ENCODE results near the gene ADGRF3.
"Not testable (repeated sequence)": the region's sequence is repeated elsewhere in the genome, so short reads cannot be mapped to it uniquely, and the experiment has no call there.

Gene ADGRF3

DNA sequence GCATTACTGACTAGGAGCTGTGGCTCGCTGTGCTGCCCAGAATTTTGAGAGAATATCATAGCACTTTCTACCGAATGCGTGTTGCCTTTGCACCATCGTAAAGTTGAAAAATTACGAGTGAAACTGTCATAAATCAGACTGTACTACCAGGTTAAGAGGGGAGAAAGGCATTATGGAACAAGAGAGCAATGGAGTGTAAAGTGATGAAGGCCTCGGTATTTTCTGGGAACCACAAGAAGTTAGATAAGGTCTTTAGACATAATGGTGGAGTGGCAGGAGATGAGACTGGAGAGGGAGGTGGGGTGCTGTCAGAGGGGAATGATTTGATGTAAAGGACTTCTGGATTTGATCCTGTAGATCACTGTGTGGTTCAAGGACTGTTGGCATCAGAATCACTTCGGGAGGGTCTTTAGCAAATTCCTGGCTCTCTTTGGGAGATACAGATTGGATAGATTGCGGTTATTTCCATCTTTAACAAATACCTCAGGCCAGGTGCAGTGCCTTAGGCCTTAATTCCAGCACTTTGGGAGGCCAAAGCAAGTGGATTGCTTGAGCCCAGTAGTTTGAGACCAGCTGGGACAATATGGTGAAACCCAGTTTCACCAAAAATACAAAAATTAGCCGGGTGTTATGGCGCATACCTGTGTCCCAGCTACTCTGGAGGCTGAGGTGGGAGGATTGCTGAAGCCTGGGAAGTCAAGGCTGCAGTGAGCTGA lies 4.9 kb upstream of the ADGRF3 start:
- no peak for DNase-seq

DNA sequence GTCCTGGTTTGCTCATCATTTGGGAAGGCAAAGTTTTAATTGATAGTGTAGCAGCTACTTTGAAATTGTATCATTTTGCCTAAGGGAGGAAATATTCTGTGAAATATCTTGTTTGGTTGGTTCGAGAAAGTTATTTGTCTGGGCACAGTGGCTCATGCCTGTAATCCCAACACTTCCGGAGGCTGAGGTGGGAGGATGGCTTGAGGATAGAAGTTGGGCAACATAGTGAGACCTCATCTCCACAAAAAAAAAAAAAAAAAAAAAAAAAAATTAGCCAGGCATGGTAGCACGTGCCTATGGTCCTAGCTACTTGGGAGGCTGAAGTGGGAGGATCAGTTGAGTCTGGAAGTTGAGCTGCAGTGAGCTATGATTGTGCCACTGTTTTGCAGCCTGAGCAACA lies 3.1 kb upstream of the ADGRF3 start:
- DNase-seq, result no peak

DNA sequence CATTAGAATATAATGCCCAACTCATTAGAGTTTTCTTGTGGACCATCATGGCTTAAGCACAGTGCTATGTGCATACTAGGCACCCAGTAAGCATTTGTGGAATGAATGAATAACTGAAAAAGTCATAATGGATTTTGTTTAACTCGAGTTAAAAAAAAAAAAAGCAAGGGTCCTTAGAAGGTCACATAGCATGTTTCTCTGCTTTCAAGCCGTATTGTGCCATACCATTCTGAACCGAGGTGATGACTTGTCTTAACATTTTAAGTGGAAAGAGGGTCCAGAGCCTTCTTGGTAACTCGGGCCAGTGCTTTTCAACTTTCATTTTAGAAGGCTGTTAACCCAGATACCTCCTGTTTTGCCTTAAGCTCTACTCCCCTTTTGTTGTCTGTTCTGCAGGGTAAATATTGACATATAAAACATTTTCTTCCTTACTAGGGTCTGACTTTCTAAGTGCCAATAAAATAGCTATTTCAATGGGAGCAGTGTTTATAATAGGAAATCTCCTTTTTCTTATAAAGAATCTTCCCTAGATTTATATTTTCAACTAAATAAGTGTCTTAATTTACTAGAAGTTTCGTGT lies 787 bp upstream of the ADGRF3 start:
- no peak for DNase-seq

DNA sequence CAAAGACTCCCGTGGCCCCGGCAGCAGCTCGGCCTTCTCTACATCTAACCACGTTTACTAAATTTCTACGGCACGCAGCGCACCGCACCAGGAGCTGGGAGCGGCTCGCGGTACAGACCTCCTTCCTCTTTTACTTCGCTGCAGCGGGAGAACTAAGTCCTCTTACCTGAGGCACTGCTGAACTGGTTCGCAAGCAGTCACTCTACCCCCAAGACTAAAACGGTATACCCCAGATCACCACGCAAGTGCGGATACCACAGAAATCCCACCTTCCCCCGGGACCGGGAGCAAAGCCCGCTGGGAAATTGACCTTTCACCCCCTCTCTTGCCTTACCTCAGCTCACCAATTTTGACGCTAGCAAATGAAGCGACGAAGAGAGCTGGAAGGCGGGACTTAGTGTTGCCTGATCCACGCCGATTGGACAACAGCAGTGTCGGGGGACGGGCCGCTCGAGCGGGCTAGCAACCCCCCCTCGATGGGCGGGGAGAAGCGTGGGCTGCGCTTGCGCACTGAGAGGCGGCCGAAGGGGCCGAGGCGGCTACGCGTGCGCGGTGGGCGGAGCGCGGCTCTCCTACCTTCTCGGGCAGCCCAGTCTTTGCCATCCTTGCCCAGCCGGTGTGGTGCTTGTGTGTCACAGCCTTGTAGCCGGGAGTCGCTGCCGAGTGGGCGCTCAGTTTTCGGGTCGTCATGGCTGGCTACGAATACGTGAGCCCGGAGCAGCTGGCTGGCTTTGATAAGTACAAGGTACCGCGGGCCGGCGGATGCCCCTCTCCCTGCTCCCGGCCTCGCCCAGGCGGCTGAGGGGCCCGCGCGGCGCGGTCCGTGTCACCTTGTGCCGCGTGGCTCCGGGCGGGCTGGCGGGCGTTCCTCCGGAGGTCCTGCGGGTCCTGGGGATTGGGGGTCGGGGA lies 790 bp downstream of the ADGRF3 start, which contains the start of gene SELENOI:
Gene SELENOI (plus strand): TSS at position 599 of the 909 bp plus-strand sequence. CDS start 90 bp downstream, at position 689.
- peak; percentile 98 to 99 (median 99) for DNase-seq

DNA sequence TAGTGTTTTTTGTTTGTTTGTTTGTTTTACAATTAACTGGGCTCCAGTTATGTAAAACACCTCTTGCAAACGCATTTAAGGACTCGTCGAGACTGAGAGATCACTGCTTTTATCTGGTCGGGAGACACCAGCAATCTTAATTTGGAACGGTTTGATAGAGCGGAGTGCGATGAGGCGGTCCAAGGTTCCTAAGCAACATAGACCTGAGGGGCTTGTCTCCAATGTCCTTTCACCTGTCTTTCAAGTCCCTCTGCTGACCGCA lies 1.4 kb downstream of the ADGRF3 start:
- no peak for DNase-seq

DNA sequence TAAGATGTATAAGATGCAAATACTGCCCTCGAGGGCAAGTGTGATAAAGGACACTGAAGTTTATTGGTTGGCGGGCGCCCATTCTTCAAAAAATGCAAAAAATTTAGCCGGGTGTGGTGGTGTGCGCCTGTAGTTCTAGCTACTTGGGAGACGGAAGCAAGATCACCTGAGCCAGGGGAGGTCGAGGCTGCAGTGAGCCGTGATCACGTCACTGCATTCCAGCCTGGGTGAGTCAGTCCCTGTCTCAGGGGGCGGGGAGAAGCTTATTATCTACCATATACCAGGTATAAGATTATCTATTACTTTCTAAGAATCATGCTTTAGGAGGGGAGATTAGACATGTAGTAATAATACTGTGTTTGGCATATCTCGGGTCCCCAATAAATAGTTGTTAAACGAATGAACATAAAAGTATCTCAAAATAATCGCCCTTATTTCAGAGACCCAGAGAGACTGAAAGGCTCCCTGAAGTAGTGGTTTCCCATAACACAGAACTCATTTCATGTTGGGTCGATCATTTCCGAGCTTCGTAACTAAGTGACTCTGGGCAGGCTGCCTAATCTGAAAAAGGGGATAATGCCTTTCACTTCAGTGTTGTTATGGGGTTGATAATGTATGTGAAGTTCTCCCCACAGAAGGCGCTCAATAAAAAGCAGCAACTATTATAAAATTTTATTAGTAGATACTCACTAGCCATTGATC lies 1.9 kb downstream of the ADGRF3 start:
- peak in 1 of 6 experiments; percentile 23 for DNase-seq

DNA sequence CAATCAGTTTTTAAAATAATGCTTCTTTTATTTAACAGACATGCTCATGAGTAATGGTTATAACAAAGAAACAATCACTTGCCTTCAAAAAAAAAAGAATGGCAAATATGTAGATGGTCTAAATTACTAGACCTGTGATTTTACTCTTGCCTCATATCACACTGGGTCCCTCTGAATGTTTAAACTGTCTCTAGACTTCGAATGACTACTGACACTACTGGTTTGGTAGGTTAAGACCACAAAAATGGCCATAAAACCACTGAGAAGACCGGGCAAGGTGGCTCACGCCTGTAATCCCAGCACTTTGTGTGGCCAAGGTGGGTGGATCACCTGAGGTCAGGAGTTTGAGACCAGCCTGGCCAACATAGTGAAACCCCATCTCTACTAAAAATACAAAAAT lies 5.8 kb downstream of the ADGRF3 start:
- DNase-seq, result no peak

DNA sequence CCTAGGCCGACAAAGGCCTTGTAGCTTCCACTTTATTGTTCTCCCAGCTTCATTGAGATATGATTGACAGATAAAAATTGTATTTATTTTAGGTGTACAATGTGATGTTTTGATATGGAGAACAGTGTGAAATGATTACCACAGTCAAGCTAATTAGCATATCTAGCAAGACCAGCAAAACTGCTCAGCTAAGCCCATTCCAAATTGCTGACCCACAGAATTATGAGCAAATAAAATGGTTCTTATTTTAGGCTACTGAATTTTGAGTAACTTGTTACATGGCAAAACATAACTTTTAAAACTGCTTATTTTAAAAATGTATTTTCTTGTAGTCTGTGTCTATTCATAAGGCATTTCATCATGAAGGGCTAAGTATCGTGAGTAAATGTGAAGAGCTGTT lies 9.3 kb downstream of the ADGRF3 start:
- no peak for DNase-seq

DNA sequence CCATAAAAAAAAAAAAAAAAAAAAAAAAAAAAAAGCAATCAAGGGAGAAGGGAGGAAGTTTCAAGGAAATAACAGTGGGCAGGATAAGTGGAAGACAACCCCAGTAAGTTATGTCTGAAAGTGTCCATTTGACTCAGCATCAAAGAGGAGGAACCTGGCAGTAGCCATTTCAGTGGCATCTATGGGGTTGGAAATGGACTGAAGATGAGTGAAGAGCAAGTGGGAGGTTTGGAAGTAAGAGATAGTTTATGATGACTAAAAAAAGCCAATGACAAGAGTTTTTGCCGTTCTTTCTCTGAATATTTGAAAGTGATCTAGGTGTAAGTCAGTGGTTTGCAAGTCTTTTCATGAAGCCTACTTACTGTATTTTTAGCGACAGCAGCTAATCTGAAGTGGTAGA lies 9.9 kb downstream of the ADGRF3 start:
- no peak for DNase-seq

DNA sequence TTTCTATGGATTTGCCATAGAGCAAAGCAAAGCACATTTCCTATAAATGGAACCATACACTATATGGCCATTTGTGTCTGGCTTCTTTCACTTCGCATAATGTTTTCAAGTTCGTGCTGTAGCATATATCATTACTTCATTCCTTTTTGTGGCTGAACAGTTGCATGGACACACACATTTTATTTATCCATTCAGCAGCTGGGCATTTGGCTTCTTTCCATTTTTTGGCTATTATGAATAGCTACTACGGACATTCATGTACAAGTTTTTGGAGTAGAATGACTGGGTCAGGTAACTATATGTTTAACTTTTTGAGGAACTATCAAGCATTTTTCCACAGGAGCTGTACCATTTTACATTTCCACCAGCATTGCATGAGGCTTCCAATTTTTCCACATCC lies 11.4 kb downstream of the ADGRF3 start:
- DNase-seq, result no peak

DNA sequence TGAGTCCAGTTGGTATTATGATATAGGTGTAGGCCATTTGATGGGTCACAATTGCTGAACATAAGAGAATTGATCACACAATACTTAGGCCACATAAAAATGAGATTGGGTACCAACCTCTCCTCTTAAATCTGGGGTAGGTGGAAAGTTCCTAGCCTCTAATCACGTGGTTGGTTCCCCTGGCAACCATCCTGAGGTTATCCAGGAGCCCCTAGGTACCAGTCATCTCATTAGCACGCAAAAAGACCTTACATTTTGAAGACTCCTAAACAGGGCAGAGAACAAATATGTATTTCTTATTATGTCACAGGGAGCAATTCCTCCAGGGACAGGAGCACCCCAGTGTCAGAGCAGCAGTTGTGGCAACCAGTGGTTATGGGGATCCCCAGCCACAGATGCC lies 13.3 kb downstream of the ADGRF3 start:
- DNase-seq, result no peak

DNA sequence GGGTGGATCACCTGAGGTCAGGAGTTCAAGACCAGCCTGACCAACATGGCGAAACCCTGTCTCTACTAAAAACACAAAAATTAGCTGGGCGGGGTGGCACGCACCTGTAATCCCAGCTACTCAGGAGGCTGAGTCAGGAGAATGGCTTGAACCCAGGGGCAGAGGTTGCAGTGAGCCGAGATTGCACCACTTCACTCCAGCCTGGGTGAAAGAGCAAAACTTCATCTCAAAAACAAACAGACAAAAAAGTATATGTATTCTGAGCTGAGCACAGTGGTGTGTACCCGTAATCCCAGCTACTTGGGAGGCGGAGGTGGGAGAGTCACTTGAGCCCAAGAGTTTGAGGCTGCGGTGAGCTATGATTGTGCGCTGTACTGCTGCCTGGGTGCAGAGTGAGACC lies 15.3 kb downstream of the ADGRF3 start:
- DNase-seq, result not testable (repeated sequence)

DNA sequence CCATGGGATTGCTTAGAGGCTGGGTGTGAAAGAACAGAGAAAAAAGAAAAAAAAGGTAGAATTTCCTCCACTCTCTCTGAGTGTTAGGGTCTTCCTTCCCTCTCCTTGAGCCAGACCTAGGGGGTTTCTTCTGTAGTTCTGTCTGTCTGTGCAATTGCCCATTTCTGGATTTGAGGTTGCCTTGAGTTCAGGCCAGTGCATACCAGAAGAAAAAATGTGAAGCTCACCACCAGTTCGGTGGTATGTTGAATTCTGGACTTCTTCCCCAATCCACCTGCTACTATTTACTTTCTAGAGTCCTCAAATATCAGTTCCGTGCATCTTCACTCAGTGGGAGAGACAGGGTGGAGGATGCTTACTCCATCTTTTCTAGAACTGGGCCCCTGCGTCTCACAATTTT lies 16.0 kb downstream of the ADGRF3 start:
- DNase-seq, result no peak

DNA sequence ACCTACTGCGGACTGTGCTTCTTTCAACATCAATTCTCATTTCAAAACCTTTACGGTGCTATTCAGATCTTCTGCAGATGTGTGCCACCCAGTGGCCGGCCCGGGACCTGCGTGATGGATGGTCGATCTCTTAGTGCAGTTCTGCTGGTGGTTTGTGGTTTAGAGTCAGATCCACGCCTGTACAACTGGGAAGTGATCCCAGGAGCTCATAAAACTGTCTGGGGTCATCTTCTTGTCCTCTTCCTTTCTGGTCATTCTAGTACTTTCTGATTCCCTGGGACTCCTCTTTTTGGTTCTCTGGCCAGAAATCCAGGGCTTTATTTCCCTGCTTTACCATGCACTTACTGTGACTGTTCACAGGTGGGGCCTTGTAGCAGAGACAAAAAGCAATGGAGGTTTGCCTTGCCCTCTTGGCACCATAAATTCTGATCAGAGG lies 16.5 kb downstream of the ADGRF3 start:
- DNase-seq, result peak; percentile 47 to 79 (median 69)

DNA sequence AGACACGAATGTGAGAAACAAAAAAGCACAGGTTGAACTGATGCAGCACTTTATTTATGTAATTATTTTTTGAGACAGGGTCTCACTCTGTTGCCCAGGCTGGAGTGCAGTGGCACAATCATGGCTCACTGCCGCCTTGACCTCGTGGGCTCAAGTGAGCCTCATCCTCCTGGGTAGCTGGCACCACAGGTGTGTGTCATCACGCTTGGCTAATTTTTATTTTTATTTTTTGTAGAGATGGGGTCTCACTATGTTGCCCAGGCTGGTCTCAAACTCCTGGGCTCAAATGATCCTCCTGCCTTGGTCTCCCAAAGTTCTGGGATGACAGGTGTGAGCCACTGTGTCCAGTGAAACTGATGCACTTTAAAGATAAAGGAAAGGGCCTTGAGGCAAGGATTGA lies 17.5 kb downstream of the ADGRF3 start:
- not testable (repeated sequence) for DNase-seq

DNA sequence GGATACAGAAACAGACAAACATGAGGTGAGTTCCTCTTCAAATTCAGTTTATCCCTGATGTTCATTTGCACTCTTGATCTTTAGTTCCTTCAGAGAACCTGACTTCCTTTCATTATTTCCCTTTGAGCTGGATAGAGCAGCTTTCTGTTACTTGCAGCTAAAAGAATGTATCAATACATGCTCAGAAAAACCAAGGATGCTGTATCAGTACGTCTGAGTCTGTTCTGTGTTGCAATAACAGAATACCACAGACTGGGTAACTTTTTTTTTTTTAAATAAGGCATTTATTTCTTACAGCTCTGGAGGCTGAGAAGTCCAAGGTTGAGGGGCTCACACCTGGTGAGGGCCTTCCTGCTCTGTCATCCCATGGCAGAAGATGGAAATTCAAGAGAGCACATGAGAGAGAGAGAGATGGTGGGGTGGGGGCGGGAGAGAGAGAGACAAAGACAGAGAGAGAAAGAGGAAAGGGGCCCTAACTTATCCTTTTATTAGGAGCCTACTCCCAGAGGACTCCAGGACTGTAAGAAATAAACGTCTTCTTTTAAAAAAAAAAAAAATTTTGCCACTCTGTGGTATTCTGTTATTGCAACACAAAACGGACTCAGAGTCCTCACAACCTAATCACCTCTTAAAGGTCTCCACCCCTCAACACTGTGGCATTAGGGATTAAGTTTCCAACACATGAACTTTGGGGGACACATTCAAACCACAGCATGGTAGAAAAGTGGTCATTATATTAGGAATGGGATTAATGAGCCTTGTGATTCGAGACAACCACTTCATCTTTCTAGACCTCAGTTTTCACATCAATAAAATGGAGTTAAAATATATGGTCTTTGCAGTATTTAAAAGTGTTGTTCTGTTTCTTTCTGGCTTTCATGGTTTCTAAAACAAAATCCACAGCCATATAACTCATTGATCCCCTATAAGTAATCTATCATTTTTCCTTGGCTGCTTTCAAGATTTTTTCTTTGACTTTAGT lies 19.0 kb downstream of the ADGRF3 start:
- DNase-seq, result no peak

DNA sequence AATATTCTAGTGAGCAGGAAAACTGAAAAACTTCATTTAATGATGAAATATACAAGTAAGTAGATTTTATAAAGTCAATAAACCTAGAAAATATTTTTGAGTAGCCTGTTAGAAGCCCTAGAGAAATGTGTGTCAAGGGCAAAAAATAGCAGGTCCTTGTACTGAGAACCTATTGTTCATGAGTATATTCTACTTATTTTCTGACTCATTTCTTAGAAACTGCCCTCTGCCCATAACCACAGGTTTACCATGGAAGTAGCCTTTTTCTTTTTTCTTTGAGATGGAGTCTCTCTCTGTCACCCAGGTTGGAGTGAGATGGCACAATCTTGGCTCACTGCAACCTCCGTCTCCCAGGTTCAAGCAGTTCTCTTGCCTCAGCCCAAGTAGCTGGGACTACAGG lies 20.1 kb downstream of the ADGRF3 start:
- no peak for DNase-seq

DNA sequence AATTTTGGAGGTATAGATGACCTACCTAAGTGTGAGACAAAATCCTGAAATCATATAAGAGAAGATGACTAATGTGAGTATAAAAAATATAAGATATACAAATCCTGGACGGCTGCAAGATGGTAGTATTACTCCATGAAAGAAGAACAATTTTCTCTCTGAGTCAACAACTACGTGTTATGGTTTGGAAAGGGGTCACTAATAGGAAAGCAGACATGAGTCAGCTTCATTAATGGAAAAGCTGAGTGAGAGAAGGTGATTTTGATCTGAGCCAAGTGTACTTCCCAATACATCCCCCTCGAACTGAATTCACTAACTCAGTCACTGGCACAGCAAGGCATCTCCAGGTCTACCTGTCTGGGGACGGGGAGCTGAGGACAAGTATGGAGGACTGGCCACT lies 20.7 kb downstream of the ADGRF3 start:
- no peak for DNase-seq

DNA sequence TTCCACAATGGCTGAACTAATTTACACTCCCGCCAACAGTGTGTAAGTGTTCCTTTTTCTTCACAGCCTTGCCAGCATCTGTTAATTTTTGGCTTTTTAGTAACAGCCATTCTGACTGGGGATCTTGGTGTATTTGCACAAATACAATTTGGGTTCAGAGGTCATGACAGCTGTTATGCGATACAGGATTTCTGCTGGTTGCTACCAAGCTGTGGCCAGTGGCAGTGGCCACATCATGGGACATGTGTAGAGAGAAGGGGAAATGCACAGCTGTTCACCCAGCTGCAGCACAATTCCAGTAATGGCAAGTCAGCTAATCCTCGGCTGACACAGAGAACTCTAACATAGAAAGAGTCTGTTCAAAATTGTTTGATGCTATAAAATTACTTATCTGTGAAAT lies 21.7 kb downstream of the ADGRF3 start:
- no peak for DNase-seq

DNA sequence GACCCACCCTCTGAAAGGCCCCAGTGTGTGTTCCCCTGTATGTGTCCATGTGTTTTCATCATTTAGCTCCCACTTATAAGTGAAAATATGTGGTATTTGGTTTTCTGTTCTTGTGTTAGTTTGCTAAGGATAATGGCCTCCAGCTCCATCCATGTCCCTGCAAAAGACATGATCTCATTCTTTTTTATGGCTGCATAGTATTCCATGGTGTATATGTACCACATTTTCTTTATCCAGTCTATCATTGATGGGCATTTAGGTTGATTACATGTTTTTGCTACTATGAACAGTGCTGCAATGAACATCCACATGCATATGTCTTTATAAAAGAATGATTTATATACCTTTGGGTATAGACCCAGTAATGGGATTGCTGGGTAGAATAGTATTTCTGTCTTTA lies 22.1 kb downstream of the ADGRF3 start:
- not testable (repeated sequence) for DNase-seq

DNA sequence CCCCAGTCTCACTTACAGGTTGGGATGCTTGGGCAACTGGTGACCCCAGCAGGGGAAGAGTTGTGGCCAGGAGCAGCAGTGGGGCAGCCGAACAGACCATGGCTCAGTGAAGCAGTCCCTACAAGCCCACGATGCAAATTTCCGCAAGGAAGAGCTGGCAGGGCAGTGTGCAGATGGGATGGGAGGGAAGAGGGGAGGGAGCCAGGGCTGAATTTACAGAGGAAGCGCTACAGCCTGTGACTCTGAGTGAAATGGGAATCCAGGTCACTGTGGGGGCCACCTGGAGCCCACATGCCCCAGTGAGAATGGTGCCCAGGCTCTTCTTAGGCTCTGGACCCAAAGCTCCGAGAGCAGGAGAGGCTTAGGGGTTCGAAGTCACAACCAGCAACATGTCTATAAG lies 27.6 kb downstream of the ADGRF3 start:
- DNase-seq, result no peak

Data from stimulated activated naive CD4-positive, alpha-beta T cell (primary cell).